ENCODE results near the gene PJA2.

The PJA2 gene

DNA sequence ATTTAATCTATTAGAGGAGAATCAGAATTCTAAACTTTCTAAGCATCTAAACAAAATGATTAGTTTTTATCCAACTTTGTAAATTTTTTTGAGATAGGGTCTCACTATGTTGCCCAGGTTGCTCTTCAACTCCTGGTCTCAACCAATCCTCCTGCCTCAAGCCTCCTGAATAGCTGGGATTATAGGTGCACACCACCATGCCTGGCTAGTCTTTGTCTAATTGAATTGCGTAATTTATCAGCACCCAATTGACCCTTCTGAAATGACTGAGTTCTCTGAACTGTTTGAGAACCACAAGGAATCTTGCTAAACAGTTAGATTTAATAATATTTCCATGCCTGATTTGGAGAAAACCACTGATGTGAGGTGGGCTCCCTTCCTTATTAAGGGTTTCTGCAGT, 75.7 kb downstream of the PJA2 start:
- H3K27ac ChIP-seq (replicated peaks), result no peak overlapping the region
- TF ChIP-seq, protein P1, sequence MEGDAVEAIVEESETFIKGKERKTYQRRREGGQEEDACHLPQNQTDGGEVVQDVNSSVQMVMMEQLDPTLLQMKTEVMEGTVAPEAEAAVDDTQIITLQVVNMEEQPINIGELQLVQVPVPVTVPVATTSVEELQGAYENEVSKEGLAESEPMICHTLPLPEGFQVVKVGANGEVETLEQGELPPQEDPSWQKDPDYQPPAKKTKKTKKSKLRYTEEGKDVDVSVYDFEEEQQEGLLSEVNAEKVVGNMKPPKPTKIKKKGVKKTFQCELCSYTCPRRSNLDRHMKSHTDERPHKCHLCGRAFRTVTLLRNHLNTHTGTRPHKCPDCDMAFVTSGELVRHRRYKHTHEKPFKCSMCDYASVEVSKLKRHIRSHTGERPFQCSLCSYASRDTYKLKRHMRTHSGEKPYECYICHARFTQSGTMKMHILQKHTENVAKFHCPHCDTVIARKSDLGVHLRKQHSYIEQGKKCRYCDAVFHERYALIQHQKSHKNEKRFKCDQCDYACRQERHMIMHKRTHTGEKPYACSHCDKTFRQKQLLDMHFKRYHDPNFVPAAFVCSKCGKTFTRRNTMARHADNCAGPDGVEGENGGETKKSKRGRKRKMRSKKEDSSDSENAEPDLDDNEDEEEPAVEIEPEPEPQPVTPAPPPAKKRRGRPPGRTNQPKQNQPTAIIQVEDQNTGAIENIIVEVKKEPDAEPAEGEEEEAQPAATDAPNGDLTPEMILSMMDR (IDR thresholded peaks at IDR 0.05; ENCODE audit: insufficient read depth, low read length), result no peak
- TF ChIP-seq, protein P2, sequence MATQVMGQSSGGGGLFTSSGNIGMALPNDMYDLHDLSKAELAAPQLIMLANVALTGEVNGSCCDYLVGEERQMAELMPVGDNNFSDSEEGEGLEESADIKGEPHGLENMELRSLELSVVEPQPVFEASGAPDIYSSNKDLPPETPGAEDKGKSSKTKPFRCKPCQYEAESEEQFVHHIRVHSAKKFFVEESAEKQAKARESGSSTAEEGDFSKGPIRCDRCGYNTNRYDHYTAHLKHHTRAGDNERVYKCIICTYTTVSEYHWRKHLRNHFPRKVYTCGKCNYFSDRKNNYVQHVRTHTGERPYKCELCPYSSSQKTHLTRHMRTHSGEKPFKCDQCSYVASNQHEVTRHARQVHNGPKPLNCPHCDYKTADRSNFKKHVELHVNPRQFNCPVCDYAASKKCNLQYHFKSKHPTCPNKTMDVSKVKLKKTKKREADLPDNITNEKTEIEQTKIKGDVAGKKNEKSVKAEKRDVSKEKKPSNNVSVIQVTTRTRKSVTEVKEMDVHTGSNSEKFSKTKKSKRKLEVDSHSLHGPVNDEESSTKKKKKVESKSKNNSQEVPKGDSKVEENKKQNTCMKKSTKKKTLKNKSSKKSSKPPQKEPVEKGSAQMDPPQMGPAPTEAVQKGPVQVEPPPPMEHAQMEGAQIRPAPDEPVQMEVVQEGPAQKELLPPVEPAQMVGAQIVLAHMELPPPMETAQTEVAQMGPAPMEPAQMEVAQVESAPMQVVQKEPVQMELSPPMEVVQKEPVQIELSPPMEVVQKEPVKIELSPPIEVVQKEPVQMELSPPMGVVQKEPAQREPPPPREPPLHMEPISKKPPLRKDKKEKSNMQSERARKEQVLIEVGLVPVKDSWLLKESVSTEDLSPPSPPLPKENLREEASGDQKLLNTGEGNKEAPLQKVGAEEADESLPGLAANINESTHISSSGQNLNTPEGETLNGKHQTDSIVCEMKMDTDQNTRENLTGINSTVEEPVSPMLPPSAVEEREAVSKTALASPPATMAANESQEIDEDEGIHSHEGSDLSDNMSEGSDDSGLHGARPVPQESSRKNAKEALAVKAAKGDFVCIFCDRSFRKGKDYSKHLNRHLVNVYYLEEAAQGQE (IDR thresholded peaks at IDR 0.05; ENCODE audit: insufficient replicate concordance, low read depth), result no peak
- no peak for TF ChIP-seq GABPA (IDR thresholded peaks at IDR 0.05; ENCODE audit: low read depth)
- no peak for TF ChIP-seq POLR2AphosphoS5 (IDR thresholded peaks at IDR 0.05; ENCODE audit: low read depth)
- TF ChIP-seq SPI1 (IDR thresholded peaks at IDR 0.05; ENCODE audit: borderline replicate concordance, low read depth), result no peak
- no peaks in the 10 kb centered on the region for H3K27me3 ChIP-seq (ENCODE audit: insufficient read depth, poor library complexity, severe bottlenecking)
- no peak overlapping the region for H3K4me3 ChIP-seq (replicated peaks; ENCODE audit: insufficient read depth, low read length)
- DNase-seq (ENCODE audit: low read depth in 1 of 2, low spot score in 1 of 2), result no peak

DNA sequence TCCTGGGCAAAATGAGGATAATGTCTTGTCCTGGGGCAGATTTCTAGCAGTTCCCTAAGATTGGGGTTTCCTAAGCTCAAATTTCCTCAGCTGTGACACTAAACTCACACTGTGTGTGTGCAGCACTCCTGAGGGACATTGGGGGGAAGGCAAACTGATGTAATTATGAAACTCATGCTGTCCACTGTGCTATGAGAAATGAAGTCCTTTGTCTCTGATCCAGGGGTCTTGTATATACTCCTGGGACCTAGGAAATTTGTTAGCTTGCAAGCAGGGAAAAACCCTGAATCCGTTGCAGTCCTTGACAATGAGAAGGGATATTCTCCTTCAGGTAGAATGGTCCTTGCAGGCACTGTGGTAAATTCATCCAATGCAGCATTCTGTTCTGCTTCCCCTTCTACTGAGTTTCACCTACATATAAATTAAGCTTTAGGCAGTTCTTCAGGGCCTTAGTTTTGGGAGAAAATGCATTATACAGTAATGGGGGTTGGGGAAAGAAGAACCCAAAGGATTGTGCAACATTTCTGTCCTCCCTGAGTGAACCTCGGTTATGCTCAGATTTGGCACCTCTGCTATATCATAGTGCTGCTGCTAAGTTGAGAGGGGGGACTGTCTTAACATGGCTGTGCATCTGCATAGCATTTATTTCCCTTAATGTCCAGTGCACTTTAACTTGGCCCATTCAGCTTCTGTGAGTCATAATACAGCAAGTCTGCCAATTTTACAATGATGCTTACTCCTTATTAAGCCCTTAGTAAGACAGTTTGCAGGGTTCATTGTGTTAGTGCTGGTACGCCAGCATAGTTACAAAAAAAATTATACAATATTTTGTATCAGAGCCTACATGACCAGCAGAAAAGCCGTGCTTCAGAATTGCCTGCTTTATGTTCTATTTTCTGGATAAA, 80.2 kb downstream of the PJA2 start:
- Histone ChIP-seq H3K4me3 (replicated peaks; ENCODE audit: insufficient read depth, low read length) (no peak overlapping the region), H3K27me3 (ENCODE audit: insufficient read depth, poor library complexity, severe bottlenecking) (no peaks in the 10 kb centered on the region), H3K27ac (replicated peaks) (no peak overlapping the region)
- no peak for DNase-seq (ENCODE audit: low read depth in 1 of 2, low spot score in 1 of 2)
- TF ChIP-seq, protein P1 (IDR thresholded peaks at IDR 0.05; ENCODE audit: insufficient read depth, low read length), result no peak
- TF ChIP-seq SPI1 (IDR thresholded peaks at IDR 0.05; ENCODE audit: borderline replicate concordance, low read depth) (no peak), GABPA (IDR thresholded peaks at IDR 0.05; ENCODE audit: low read depth) (no peak), POLR2AphosphoS5 (IDR thresholded peaks at IDR 0.05; ENCODE audit: low read depth) (no peak)
- TF ChIP-seq, protein P2 (IDR thresholded peaks at IDR 0.05; ENCODE audit: insufficient replicate concordance, low read depth), result no peak

DNA sequence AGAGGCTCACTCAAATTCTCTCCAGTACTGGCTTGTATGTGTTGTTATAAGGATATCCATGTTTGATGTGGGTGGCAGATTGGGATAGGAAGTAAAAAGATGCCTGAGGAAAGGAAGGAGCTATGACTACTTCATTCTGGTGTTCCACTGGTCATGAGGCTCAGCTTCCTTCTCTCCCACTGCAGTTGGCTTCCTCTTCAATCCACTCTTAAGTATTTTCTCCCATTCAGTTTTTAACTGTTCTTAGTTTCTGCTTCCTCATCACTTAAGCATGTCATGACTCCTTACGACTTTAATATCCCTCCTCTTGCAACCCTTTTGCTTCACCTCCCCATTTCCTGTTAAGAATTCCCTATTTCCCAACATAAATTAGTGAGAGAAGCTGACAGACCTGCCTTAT, 81.1 kb downstream of the PJA2 start:
- no peak overlapping the region for H3K4me3 ChIP-seq (replicated peaks; ENCODE audit: insufficient read depth, low read length)
- TF ChIP-seq, protein P2 (IDR thresholded peaks at IDR 0.05; ENCODE audit: insufficient replicate concordance, low read depth), result no peak
- TF ChIP-seq SPI1 (IDR thresholded peaks at IDR 0.05; ENCODE audit: borderline replicate concordance, low read depth), result no peak
- TF ChIP-seq GABPA (IDR thresholded peaks at IDR 0.05; ENCODE audit: low read depth), result no peak
- TF ChIP-seq, protein P1 (IDR thresholded peaks at IDR 0.05; ENCODE audit: insufficient read depth, low read length), result no peak
- no peak for TF ChIP-seq POLR2AphosphoS5 (IDR thresholded peaks at IDR 0.05; ENCODE audit: low read depth)
- H3K27me3 ChIP-seq (ENCODE audit: insufficient read depth, poor library complexity, severe bottlenecking), result no peaks in the 10 kb centered on the region
- no peak overlapping the region for H3K27ac ChIP-seq (replicated peaks)
- DNase-seq (ENCODE audit: low read depth in 1 of 2, low spot score in 1 of 2), result no peak

All from HL-60 (cell line).